Measurements from ENCODE around the gene HSD17B4.

DNA sequence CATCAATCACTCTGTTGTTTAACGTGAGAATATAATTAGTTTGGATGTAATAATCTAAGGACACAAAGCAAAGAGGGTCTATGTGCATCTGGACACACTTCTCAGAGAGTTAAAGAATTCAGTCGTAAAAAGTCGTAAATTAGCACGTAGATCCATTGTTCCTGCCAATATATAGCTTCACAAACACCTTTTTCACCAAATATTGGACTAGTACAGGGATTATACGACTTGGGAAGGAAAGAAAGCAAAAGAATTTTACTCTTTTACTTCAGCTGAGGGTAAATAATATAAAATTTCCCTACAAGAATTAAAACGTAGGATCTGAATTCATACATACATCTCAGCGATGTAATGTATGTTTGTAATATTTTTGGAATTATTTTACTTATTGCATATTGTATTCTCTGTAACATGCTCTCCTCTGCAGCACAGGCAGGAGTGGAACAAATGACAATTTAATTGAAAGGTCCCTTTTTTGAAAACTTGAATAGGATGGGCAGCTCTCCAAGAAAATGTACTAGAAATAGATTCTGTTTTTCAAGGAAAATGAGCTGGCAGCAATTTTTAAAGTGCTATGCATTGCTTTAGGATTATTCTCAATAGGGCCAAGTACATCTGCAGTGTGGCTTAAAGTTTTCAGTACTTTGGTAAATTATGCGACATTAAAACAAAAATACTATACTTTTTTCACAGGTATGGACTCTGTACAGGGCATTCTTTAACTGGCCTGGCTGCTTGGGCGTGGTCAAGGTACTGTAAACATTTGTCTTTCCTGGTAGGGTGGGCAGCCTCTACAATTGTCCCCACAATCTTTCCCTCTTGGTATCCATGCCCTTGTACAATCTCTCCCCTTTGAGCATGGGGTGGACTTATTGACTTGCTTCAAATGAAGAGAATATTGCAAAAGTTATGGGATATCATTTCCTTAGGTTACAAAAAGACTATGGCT, 39.7 kb upstream of the HSD17B4 start:
- TF ChIP-seq, protein P1, sequence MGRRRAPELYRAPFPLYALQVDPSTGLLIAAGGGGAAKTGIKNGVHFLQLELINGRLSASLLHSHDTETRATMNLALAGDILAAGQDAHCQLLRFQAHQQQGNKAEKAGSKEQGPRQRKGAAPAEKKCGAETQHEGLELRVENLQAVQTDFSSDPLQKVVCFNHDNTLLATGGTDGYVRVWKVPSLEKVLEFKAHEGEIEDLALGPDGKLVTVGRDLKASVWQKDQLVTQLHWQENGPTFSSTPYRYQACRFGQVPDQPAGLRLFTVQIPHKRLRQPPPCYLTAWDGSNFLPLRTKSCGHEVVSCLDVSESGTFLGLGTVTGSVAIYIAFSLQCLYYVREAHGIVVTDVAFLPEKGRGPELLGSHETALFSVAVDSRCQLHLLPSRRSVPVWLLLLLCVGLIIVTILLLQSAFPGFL (CRISPR knock-in tag; IDR thresholded peaks at IDR 0.05): no peak
- TF ChIP-seq ZFX (CRISPR knock-in tag; IDR thresholded peaks at IDR 0.05): no peak
- no peak for TF ChIP-seq ZKSCAN1 (IDR thresholded peaks at IDR 0.05; ENCODE audit: low read depth, low read length)
- no peak for TF ChIP-seq MIER1 (IDR thresholded peaks at IDR 0.05; ENCODE audit: low read depth)
- TF ChIP-seq CBX5 (IDR thresholded peaks at IDR 0.05; ENCODE audit: borderline replicate concordance, low read depth): no peak
- no peak for TF ChIP-seq ZNF23 (CRISPR knock-in tag; IDR thresholded peaks at IDR 0.05)
